SH-SY5Y (cell line): ENCODE measurements around the gene LIPJ.

Source experiments
- GATA2 ChIP-seq: IDR thresholded peaks from 2 replicates; pipeline ENCODE4 v1.6.1; 2011; ENCODE audit warnings: mild to moderate bottlenecking, low read depth, low read length
- GATA3 ChIP-seq: IDR thresholded peaks from 2 replicates; pipeline ENCODE4 v1.6.1; 2011; ENCODE audit warnings: low read depth, mild to moderate bottlenecking, low read length, moderate library complexity

Gene LIPJ

DNA sequence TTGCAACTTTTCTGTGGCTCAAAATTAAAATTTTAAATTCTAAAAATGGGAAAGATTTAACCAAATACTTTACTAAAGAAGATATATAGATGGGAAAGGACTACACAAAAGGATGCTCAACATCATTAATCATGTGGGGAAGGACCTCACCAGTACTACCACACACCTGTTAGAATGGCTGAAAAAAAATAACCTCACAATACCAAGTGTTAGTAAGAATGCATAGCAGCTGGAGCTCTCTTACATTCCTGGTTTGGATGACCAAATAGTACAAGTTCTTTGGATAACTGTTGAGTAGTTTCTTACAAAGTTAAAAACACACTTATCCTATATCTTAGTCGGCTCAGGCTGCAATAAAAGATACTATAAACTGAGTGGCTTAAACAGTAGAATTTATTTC, 33.9 kb downstream of the LIPJ start:
- TF ChIP-seq GATA3 (no peak), GATA2 (no peak)

- peak; percentile 84 for TF ChIP-seq GATA3
- TF ChIP-seq GATA2 = peak; percentile 57; the same call in 1 of the 2 replicates
Measured at GRCh38 chr10:88623835-88624234, 37.3 kb downstream of the LIPJ start.

DNA sequence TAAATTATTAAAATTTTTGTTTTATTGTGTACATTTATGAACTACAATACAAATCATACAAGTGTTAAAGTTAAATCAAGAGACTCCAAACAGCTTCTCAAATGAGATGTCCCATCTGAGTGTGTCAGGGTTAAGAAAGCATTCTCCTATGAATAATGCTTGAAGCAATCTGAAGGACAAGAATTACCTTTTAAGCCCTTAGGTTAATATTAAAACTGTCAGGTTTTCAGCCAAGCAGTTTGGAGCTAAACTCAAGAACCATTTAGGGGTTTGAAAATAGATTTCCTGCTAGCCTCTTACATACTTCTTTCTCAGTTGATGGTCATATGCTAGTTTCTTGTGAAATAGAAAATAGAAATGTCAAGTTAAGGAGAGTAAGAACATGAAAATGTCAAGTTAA, 38.3 kb downstream of the LIPJ start:
- TF ChIP-seq GATA3 (no peak), GATA2 (no peak)

DNA sequence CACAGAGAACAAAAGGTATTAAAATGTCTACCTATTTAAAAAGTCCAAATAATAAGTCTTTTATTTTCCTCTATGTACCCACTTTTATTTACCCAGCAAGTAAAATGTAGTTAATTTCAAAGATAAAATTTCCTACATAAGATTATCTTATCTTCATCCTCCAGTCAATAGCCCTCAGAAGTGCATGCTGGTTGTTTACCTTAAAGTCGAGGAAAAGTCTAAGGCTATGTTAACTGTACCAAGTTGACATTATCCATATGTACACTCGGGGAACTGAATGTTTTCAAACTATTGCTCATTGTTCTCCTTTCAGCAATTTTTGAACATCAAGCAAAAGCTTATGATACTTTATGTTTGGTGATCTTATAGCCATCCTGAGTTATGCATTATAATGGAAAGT, 53.6 kb downstream of the LIPJ start:
- no peak for TF ChIP-seq GATA2
- no peak for TF ChIP-seq GATA3

DNA sequence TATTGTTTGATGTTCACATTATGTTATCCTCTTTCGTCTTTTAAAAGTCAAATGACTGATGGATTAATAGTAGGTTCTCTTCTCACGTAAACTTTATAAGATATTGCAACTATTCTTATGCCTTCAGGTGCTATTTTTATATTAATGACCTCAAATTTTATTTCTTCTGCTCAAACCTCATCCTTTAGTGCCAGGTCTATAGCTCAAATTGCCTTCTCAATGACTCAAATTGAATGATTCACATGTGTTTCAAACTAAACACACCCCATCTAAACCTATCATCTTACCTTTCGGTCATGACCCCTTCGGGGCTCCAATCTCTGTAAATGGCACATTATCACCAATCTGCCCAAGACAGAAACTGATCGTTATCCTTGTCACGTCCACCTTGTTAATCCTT, 55.6 kb downstream of the LIPJ start:
- TF ChIP-seq GATA2 (no peak), GATA3 (no peak)

GRCh38 chr10:88642963-88643362, 56.4 kb downstream of the LIPJ start:
- TF ChIP-seq GATA2 (no peak), GATA3 (no peak)

DNA sequence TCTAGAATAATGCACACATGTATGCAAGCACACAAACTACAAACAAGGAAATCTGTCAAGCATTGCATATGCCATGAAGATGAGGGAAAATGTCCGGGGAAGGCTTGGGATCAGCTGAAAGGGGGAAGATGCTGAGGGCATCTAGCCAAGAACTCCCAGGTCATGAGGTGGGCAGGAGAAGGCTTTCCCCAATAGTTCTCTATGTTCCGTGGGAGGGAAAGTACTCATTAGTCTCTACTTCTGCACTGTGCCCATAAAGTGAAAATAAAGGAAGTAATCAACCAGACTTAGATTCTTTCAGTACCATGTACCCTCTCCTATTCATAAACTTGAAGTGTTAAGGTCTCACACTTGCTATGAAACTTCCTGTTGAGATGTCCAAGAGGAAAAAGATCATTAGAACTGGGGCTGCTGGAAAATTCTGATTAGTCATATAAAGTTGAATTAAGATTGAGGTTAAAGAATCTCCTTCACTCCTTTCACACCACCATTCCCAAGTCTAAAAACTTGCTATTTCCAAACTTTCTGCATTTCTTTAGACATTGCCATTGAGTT, 60.6 kb downstream of the LIPJ start:
- TF ChIP-seq GATA3 = no peak
- TF ChIP-seq GATA2 = no peak

- TF ChIP-seq GATA2 = no peak
- TF ChIP-seq GATA3 = no peak
Measured at GRCh38 chr10:88651101-88651551, 64.6 kb downstream of the LIPJ start.

GRCh38 chr10:88652616-88653015, 66.1 kb downstream of the LIPJ start:
- no peak for TF ChIP-seq GATA2
- no peak for TF ChIP-seq GATA3
